Aorta (tissue), 5 donors: ENCODE results near the gene FNTB. TPM values are rescaled to one million over a fixed set of nuclear protein-coding genes. Genes with fewer than 3 reads are reported as not detected.

Experiments used
- ATAC-seq: fragments of 200-7000 bp; cut with Tn5 transposase; one replicate; pipeline ENCODE4 v1.9.1; 2022; ENCODE audit warnings: moderate library complexity; ENCODE audit not compliant: low FRiP score
- DNase-seq, 2 donors: peaks; one replicate each; pipeline ENCODE4 v3.0.0-alpha.2; 2020
- H3K27ac ChIP-seq, 2 donors: one replicate each; pipeline ENCODE4 v1.5.1; 2013; ENCODE audit warnings: low read length in 2 of 2, mild to moderate bottlenecking in 2 of 2, moderate library complexity in 2 of 2, control low read depth in 1 of 2, inconsistent platforms in 1 of 2, low read depth in 1 of 2
- H3K27me3 ChIP-seq, 2 donors: one replicate each; pipeline ENCODE4 v1.6.1; 2013; ENCODE audit warnings: control low read depth in 1 of 2, low read length in 1 of 2, mild to moderate bottlenecking in 1 of 2, moderate library complexity in 1 of 2; ENCODE audit not compliant: insufficient read depth in 2 of 2, control insufficient read depth in 1 of 2
- H3K36me3 ChIP-seq, 2 donors: one replicate each; pipeline ENCODE4 v1.6.1; 2013; ENCODE audit warnings: control low read depth in 1 of 2, low read length in 1 of 2, mild to moderate bottlenecking in 1 of 2; ENCODE audit not compliant: insufficient read depth in 2 of 2, control insufficient read depth in 1 of 2
- H3K4me1 ChIP-seq, 2 donors: one replicate each; pipeline ENCODE4 v1.6.1; 2013; ENCODE audit warnings: low read length in 2 of 2, control low read depth in 1 of 2, mild to moderate bottlenecking in 1 of 2, moderate library complexity in 1 of 2; ENCODE audit not compliant: insufficient read depth in 2 of 2, control insufficient read depth in 1 of 2
- H3K4me3 ChIP-seq, 2 donors: one replicate each; pipeline ENCODE4 v1.5.1; 2013; ENCODE audit warnings: low read length in 2 of 2, control low read depth in 1 of 2, mild to moderate bottlenecking in 1 of 2
- H3K9me3 ChIP-seq: one replicate; pipeline ENCODE4 v1.6.1; 2013; ENCODE audit warnings: mild to moderate bottlenecking, low read length; ENCODE audit not compliant: control insufficient read depth
- WGBS, 2 donors: extraction: QIAGEN DNeasy Blood & Tissue Kit; methylation state at CpG; one replicate each; pipeline ENCODE4 v1.1.7; 2013; 5-methylcytosine and 5-hydroxymethylcytosine counted together
- intact Hi-C, 2 donors: fragments of 100-400 bp; cut with DNase I; formaldehyde crosslinking; loops; one replicate each; pipeline versions ENCODE4 v1.14.2 to v1.15.0; 2022
- microRNA-seq, 2 donors: library from miRNA; unstranded; fragments of <30 nt; microRNA quantifications; one replicate each; pipeline ENCODE4 v1.2.0, GENCODE V29; 2020
- polyA plus RNA-seq, 2 donors: library from polyadenylated mRNA; stranded (reverse); fragments of 200-250 nt; gene quantifications; one replicate each; pipeline ENCODE4 v1.2.3, GENCODE V29; 2013
- total RNA-seq, 2 donors: library from RNA; stranded (reverse); fragmentation: NEBNext Ultra II Directional; extraction: Animal tissue kit (Norgen Biotek cat#: 25700); gene quantifications; one replicate each; pipeline ENCODE4 v1.2.1, GENCODE V29; 2021
- donor health status: healthy with polysubstance abuse.
- donor health status: Bipolar disorder and iron deficiency.
- donor health status: DM: no; HTN: no; CAD: no.
- donor health status: DM: no; HTN: no; CAD: no.
- donor health status: DM: yes; HTN: yes; CAD: no.

The FNTB gene
- total and polyA plus RNA-seq, 4 donors: 4.4 to 22.5 (median 10.7) TPM

- intact Hi-C loops: no loop called here
- WGBS, 2 donors: 79 to 82% methylated on average over 4 of the region's 4 CpGs
Observed at GRCh38 chr14:65109357-65109756, 122.7 kb downstream of the FNTB start.

GRCh38 chr14:65110525-65110924 lies 123.8 kb downstream of the FNTB start:
- DNase-seq (no peak), ATAC-seq (no peak)
- no peak overlapping the region for H3K27ac ChIP-seq
- no peaks in the 10 kb centered on the region for H3K36me3 ChIP-seq
- no peaks in the 10 kb centered on the region for H3K27me3 ChIP-seq
- no peaks in the 10 kb centered on the region for H3K9me3 ChIP-seq
- peaks cover 0 to 1% of the 10 kb centered on the region in 2 donors for H3K4me1 ChIP-seq
- WGBS, 2 donors: 49 to 56% methylated on average over 5 of the region's 5 CpGs
- H3K4me3 ChIP-seq: no peak overlapping the region
- intact Hi-C loops: no loop called here

More at GRCh38 chr14:65109357-65109756, 122.7 kb downstream of the FNTB start:
- Histone ChIP-seq H3K27me3 (no peaks in the 10 kb centered on the region), H3K9me3 (no peaks in the 10 kb centered on the region), H3K36me3 (no peaks in the 10 kb centered on the region), H3K4me1 (peaks cover 0 to 1% of the 10 kb centered on the region in 2 donors), H3K4me3 (no peak overlapping the region), H3K27ac (no peak overlapping the region)
- ATAC-seq (no peak), DNase-seq (no peak)

Small RNAs within 50 kb of the gene (microRNA-seq; reads per million reads assigned to microRNA genes)
- gene MIR4706: 0 reads per million in 2 donors

Other genes with a start within 250 kb of the FNTB start
- gene SPTB, start 107.0 kb upstream of the FNTB start, total RNA-seq: 1 to 10 TPM; 5.4 to 7.9 TPM
- 1 to 10 TPM; 1.1 to 1.5 TPM for gene SPTB, start 107.0 kb upstream of the FNTB start, polyA plus RNA-seq
- 10 to 100 TPM; 75.6 to 80.4 TPM for gene CHURC1, start 72.4 kb upstream of the FNTB start, total RNA-seq
- gene CHURC1, start 72.4 kb upstream of the FNTB start, polyA plus RNA-seq: 100 to 1,000 TPM in 1 of 2 donors, 10 to 100 TPM in 1; 76.4 to 106 TPM
- gene GPX2, start 44.1 kb upstream of the FNTB start, total RNA-seq: not detected
- gene GPX2, start 44.1 kb upstream of the FNTB start, polyA plus RNA-seq: 10 to 100 TPM in 1 of 2 donors, not detected in 1; 16.8 TPM
- gene RAB15, start 14.6 kb upstream of the FNTB start, total RNA-seq: 10 to 100 TPM in 1 of 2 donors, 1 to 10 TPM in 1; 9.0 to 10.2 TPM
- 1 to 10 TPM; 4.1 to 8.1 TPM for gene RAB15, start 14.6 kb upstream of the FNTB start, polyA plus RNA-seq
- 10 to 100 TPM; 65.6 to 98.0 TPM for gene MAX, start 115.6 kb downstream of the FNTB start, total RNA-seq
- gene MAX, start 115.6 kb downstream of the FNTB start, polyA plus RNA-seq: 10 to 100 TPM; 42.6 to 61.7 TPM